Stimulated activated CD8-positive, alpha-beta memory T cell treated with anti-CD3 and anti-CD28 coated beads, Interleukin-2, amount 100 ng/mL, for 1 hour (primary cell): ENCODE results near the gene SLC25A43.
"Not testable (repeated sequence)": the region's sequence is repeated elsewhere in the genome, so short reads cannot be mapped to it uniquely, and the experiment has no call there.

Experiments used
- DNase-seq, 2 donors: peaks; one replicate each; pipeline ENCODE4 v3.0.0-alpha.2; 2020; ENCODE audit warnings: low read depth in 2 of 2

Gene SLC25A43

GRCh38 chrX:119407681-119408080, 8.5 kb downstream of the SLC25A43 start:
- DNase-seq, result no peak

DNA sequence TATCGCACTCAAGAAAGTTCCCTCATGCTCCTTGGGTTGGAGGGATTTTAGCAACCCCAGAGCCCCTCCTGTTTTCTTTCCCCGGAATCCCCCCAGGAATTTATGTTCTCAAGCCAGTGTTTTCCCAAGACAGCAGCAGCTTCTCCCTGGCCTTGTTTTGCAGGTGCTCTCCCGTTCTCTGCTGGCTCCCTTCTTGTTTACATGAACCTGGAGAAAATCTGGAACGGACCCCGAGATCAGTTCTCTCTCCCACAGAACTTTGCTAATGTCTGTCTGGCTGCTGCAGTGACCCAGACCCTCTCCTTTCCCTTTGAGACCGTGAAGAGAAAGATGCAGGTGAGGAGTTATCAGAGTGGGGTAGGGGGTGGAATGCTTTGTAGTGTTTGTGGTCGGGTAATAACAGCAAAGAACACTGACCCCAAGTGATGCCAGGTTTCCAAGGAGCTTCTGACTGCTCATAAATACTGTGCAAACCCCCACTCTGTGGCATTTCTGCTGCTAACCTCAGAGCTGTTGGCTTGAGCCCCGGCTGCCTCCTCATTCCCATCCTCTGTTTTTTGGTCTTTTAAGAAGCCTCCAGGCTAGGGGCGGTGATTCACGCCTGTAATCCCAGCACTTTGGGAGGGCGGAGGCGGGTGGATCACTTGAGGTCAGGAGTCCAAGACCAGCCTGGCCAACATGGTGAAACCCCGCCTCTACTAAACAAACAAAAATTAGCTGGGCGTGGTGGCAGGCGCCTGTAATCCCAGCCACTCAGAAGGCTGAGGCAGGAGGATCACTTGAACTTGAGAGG, 11.1 kb downstream of the SLC25A43 start:
- no peak for DNase-seq

DNA sequence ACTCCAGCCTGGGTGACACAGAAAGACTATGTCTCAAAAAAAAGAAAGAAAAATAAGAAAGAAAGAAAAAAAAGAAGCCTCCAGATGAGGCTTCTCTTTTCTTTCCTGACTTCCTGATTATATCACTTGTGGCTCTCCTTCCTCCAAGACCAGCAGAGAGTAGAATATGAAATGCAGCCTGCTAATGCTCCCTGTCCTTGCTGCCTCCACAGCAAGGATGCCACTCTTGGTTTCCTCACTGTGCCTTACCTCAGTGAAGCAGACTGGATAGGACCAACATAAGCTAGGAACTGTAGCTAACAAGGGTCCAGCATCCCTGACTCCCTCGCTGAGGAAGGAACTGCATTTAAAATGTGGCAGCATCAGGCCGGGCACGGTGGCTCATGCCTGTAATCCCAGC, 11.7 kb downstream of the SLC25A43 start:
- no peak for DNase-seq

DNA sequence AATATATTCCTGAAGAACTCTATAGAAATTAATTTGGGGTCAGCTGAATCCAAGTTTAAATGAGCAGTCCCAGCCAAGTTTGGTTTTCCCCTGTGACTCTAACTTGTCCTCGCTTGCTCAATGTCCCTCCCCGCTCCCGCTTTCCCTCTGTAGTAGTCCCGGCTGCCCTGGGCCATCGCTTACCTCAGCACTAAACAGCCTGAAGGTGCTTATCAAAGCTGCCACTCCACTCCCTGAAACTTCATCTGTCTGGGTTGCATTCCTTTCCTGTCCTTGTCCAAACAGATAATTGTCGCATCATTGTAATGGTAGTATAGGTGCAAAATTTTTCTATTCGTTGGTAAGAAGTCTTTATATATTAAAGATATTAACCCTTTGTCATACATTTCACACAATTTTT, 12.8 kb downstream of the SLC25A43 start:
- no peak for DNase-seq

DNA sequence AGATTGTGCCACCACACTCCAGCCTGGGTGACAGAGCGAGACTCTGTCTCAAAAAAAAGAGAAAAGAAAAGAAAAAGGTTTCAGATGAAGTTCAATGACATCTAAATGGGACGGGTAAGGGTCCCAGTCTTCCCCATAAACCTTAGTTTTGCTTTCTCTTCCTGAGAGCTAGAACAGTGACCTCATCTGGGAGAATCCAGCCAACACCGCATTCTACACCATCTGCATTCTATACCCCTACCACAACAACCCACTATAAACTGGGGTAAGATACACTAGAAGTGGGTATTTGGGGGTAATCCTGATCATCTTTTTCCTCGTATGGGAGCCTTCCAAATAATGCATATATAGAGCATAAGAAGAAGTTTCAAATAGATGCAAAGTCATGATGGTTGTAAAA, 18.2 kb downstream of the SLC25A43 start:
- DNase-seq, result no peak

DNA sequence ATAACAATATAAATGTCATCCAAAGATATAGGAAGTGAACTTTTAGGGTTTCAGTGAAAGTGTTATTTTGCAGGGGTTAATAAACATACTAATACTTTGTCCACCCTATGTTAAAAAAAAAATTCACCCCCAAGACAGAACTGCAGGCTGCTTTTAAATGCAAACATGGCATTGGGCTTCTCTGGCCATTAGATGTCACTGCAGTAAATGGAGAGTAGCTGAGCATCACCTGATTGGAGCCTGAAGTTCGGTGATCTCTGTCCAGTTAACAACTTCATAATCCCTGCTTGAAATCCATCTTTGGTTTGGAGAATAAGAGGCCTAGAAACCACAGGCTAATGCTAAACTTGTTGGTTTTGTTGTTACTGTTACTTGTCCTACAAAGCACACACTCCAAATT, 18.7 kb downstream of the SLC25A43 start:
- DNase-seq, result no peak

DNA sequence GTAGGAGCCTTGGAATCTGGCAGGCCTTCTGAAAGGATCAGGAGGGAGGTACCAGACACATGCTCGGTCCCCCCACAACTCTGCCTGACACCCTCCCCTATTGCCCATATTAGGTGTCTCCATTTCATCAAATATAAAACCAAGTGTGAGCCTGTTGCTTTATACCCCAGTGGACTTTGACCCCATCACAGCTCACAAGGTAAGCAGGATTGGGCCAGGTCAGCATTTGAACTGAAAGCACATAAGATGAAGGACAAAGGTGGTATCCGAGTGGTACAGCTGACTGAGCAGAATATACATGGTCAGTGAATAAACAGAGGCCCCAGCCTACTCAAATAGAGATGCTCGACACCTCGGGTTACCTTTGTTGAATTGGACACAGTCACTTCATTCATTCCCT, 20.0 kb downstream of the SLC25A43 start:
- no peak for DNase-seq

DNA sequence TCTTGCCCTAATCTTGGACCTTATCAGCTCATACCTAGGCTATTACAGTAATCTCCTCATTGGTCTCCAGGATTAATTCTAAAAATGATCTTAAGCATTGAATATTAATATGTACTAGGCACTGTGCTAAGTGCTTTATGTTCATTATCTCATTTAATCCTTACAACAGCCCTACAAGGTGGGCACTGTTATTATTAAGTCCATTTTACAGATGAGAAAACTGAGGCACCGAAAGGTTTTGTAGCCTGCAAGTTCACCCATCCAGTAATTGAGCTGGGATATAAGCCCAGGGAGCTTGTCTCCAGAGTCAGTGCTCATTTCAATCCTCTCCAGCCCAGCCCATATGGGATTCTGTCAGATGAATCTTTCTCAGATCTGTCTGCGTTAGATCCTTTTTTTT, 20.8 kb downstream of the SLC25A43 start:
- no peak for DNase-seq

- no peak for DNase-seq
Observed at GRCh38 chrX:119421016-119421705, 22.0 kb downstream of the SLC25A43 start.

DNA sequence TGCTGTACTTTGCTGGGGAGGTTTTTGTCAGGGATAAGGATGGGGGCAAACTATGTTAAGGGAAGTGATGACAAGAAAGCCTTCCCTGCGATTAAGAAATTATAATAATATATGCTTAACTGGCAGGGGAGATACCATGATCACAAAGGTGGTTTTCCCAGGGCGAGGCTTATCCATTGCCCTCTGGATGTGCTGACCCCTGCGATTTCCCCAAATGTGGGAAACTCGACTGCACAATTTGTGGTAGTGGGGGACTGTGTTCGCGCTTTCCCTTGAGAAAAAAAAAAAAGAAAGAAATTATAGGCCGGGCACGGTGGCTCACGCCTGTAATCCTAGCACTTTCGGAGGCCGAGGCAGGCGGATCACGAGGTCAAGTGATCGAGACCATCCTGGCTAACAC, 24.5 kb downstream of the SLC25A43 start:
- DNase-seq, result no peak

- no peak for DNase-seq
Observed at GRCh38 chrX:119424999-119425398, 25.9 kb downstream of the SLC25A43 start.

DNA sequence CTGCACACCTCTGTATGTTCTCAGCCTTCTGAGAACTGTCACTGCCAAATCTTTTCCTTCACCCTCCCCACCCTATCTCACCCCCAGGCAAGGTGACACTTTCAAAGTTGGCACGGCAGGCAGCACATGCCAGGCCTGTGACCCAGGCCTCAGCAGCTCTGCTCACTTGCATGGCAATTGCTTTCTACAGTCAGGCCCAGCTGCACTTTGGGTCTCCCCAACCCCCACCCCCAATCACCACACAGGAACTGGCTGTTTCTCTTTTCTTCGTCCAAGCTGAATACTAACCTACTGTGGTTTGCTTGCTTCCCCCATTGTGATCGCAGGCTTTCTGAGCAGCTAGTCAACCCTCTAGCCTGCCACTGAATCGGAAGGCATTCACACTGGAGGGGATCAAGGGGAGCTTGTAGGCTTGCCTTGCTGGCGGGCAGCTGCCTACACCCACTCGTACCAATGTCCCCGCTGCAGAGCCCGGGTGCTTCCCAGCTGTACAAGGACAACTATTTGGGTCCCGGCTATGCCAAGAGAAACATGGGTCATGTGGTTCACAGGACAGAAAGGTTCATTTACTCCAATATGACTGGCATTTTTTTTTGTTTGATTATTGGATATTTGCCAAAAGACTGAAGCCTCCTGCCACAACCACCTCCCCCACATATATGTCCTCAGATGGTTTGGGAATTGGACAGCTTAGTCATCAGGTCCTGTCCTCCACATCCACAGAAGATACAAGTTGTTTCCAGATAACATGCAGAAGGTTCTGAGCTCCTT, 28.1 kb downstream of the SLC25A43 start:
- DNase-seq, result no peak

- DNase-seq, result no peak
Observed at GRCh38 chrX:119427795-119428185, 28.7 kb downstream of the SLC25A43 start.

- DNase-seq, result no peak
Observed at GRCh38 chrX:119429471-119429870, 30.3 kb downstream of the SLC25A43 start.

DNA sequence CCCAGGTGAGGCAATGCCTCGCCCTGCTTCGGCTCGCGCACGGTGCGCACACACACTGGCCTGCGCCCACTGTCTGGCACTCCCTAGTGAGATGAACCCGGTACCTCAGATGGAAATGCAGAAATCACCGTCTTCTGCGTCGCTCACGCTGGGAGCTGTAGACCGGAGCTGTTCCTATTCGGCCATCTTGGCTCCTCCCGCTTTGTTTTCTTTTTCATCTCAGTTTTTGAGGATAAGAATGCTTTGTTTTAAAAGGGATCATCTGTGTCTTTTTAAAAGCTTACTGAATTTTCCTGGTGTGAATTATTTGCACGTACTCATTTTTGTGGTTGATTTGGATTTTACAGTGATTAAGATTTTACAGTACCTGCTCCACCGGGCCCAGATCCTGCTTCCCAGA, 42.2 kb downstream of the SLC25A43 start:
- not testable (repeated sequence) for DNase-seq

DNA sequence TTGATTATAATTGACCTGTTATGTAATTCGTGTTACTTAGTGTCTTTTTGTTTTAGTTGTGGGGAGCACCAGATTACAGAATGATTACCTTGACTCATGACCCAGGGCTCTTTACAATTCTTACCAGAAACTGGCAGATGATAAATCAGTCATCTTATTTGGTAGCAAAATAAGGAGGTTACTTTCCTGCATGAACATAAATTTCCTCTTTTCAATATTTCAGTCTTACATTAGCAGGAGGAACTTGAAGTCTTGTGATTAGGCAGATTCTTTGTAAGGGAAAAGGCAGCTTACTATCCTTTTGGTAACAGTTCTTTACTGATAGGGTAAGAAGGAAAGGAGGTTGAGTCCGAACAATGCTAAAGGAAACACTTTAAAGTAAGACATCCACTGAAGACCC, 43.1 kb downstream of the SLC25A43 start:
- no peak for DNase-seq

DNA sequence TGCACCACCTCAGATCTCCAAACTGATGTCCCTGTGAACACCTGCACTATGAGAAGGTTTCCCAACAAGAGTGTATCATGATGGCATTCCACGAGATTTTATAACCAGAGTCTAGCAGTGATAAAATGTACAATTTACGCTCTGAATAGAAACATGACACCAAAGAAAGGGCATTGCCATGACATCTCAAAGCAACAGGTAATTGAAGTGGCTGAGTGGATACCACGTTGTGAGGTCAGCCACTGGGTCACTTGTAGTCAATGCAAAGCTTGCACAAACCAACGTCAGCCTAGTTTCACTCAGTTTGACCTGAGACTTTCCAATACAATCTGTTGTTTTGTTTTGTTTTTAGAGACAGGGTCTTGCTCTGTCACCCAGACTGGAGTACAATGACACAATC, 54.1 kb downstream of the SLC25A43 start:
- DNase-seq, result no peak

DNA sequence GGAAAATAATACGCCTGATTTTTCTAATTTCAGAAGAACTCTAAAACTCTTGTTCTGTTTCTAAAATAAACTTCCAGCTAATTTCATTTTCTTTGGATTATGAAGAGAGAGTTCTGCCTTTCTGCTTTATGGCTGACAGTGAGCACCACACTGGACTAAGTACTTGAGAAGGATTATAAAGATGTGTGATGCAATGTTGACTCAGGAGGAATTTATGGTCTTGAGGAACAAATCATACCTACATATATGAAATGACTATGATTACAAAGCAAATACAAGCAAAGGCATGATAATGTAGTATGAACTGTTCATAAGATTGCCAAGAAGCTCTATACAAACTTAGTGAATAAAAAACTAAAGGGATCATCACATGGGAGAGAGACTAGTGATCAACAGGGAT, 56.1 kb downstream of the SLC25A43 start:
- DNase-seq, result no peak

DNA sequence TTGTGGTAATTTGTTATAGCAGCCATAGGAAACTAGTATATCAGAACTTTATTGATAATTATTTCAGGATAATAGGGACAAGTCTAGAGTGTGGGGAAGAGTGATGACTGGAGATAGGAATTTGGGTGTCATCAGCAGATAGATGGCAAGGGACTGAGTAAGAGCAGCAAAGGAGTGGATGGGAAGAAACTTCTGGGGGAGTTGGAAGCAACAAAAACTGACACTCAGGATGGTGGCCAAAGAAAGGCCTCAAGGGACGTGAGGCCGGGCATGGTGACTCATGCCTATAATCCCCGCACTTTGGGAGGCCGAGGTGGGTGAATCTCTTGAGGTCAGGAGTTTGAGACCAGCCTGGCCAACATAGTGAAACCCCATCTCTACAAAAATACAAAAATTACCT, 60.0 kb downstream of the SLC25A43 start:
- no peak for DNase-seq

GRCh38 chrX:119465555-119465954, 66.4 kb downstream of the SLC25A43 start:
- no peak for DNase-seq

DNA sequence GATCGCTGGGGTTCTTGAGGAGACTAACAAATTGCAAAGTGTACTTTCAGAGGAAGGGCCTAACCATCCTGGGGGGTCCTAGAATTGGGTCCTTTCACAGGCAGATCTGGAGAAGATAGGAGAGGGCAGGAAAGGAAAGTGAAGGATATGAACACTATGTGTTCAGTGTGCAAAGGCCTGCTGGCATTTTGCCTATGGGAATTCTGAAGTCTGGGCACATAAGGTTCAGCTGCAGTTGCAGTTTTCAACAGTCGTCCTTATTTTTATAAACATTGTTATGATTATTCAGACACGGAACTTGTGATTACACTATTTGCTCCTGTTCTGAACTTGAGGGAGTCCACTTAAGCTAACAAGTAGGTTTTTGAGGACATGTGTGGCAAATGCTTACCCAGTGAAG, 67.8 kb downstream of the SLC25A43 start:
- DNase-seq, result no peak

GRCh38 chrX:119467433-119467832, 68.3 kb downstream of the SLC25A43 start:
- DNase-seq, result no peak
